GM21515 (cell line): ENCODE measurements around the gene ARMC2.
"Not testable (repeated sequence)": the region's sequence is repeated elsewhere in the genome, so short reads cannot be mapped to it uniquely, and the experiment has no call there.

ENCODE experiments used
- ATAC-seq: cut with Tn5 transposase; IDR thresholded peaks from one replicate; pipeline ENCODE4 v1.9.1; 2021; ENCODE audit not compliant: unreplicated experiment

ARMC2 gene

GRCh38 chr6:108848116-108848868, at the start of gene ARMC2:
ARMC2 (plus strand) TSS chr6:108848422; CDS start chr6:108854268, 5,846 bp downstream.
- ATAC-seq, result peak; percentile 95

GRCh38 chr6:108798670-108799353, 49.4 kb upstream of the ARMC2 start:
- no peak for ATAC-seq

GRCh38 chr6:108799354-108799717, 48.9 kb upstream of the ARMC2 start:
- no peak for ATAC-seq

- ATAC-seq, result no peak
Measured at GRCh38 chr6:108799791-108800190, 48.4 kb upstream of the ARMC2 start.

GRCh38 chr6:108800427-108800864, 47.8 kb upstream of the ARMC2 start:
- ATAC-seq, result no peak

- ATAC-seq, result no peak
Measured at GRCh38 chr6:108801366-108801765, 46.9 kb upstream of the ARMC2 start.

GRCh38 chr6:108803982-108804490, 44.2 kb upstream of the ARMC2 start:
- no peak for ATAC-seq

GRCh38 chr6:108804956-108805355, 43.3 kb upstream of the ARMC2 start:
- ATAC-seq, result no peak

- ATAC-seq, result peak; percentile 87
Measured at GRCh38 chr6:108805611-108806167, 42.5 kb upstream of the ARMC2 start.

GRCh38 chr6:108806171-108806570, 42.1 kb upstream of the ARMC2 start:
- ATAC-seq, result peak; percentile 30

GRCh38 chr6:108806665-108807064, 41.6 kb upstream of the ARMC2 start:
- ATAC-seq, result no peak

- no peak for ATAC-seq
Measured at GRCh38 chr6:108807928-108808327, 40.3 kb upstream of the ARMC2 start.

- ATAC-seq, result no peak
Measured at GRCh38 chr6:108809211-108809610, 39.0 kb upstream of the ARMC2 start.

- ATAC-seq, result no peak
Measured at GRCh38 chr6:108810057-108810643, 38.1 kb upstream of the ARMC2 start.

- ATAC-seq, result no peak
Measured at GRCh38 chr6:108811490-108811889, 36.7 kb upstream of the ARMC2 start.

GRCh38 chr6:108813218-108813617, 35.0 kb upstream of the ARMC2 start:
- not testable (repeated sequence) for ATAC-seq

- not testable (repeated sequence) for ATAC-seq
Measured at GRCh38 chr6:108817276-108817675, 30.9 kb upstream of the ARMC2 start.

- no peak for ATAC-seq
Measured at GRCh38 chr6:108820006-108820405, 28.2 kb upstream of the ARMC2 start.

GRCh38 chr6:108822401-108822800, 25.8 kb upstream of the ARMC2 start:
- ATAC-seq, result no peak

- ATAC-seq, result no peak
Measured at GRCh38 chr6:108825326-108825725, 22.9 kb upstream of the ARMC2 start.

GRCh38 chr6:108831104-108831503, 17.1 kb upstream of the ARMC2 start:
- ATAC-seq, result no peak

GRCh38 chr6:108832738-108833137, 15.5 kb upstream of the ARMC2 start:
- no peak for ATAC-seq
